Adrenal gland (tissue), 12 donors: Measurements from ENCODE around the gene PRKAR1B. TPM values are rescaled to one million over a fixed set of nuclear protein-coding genes. Genes with fewer than 3 reads are reported as not detected.

Experiments used
- DNase-seq, 7 donors: peaks; one replicate each; pipeline ENCODE4 v3.0.0-alpha.2; 2019 to 2020
- H3K27ac ChIP-seq, 5 donors: fragments of 200-600 bp; sonication (generic) in 4 of 5; 1 replicate in 3 of 5; 2 replicates in 2 of 5; pipeline versions ENCODE4 v1.5.1 to v1.8.0; 2016 to 2020; ENCODE audit warnings: mild to moderate bottlenecking in 1 of 5
- H3K27me3 ChIP-seq: fragments of 200-600 bp; 2 replicates; pipeline ENCODE4 v1.8.0; 2021
- H3K36me3 ChIP-seq, 2 donors: fragments of 200-600 bp; replicated peaks in 1 of 2; 1 replicate in 1 of 2; 2 replicates in 1 of 2; pipeline versions ENCODE4 v1.5.1 to v1.8.0; 2018 to 2022
- H3K4me1 ChIP-seq, 2 donors: fragments of 200-600 bp; replicated peaks in 1 of 2; 1 replicate in 1 of 2; 2 replicates in 1 of 2; pipeline versions ENCODE4 v1.5.1 to v1.8.0; 2018 to 2021
- H3K4me3 ChIP-seq, 4 donors: fragments of 200-600 bp; sonication (generic) in 3 of 4; one replicate each; pipeline ENCODE4 v1.5.1; 2016 to 2018
- H3K9me3 ChIP-seq, 3 donors: fragments of 200-600 bp; sonication (generic) in 1 of 3; replicated peaks in 1 of 3; 1 replicate in 2 of 3; 2 replicates in 1 of 3; pipeline versions ENCODE4 v1.5.1 to v1.8.0; 2016 to 2021
- POLR2A ChIP-seq, 2 donors: fragments of 450-650 bp; IDR thresholded peaks; one replicate each; pipeline ENCODE4 v1.6.1; 2017; ENCODE audit warnings: antibody characterized with exemption in 2 of 2, mild to moderate bottlenecking in 2 of 2, moderate library complexity in 1 of 2
- WGBS, 4 donors: extraction: QIAGEN DNeasy Blood & Tissue Kit in 2 of 4; methylation state at CpG; one replicate each; pipeline versions ENCODE4 v1.1.5 to v1.1.7; 2013 to 2017; 5-methylcytosine and 5-hydroxymethylcytosine counted together
- intact Hi-C, 2 donors: fragments of 100-400 bp; cut with DNase I; formaldehyde crosslinking; loops; one replicate each; pipeline versions ENCODE4 v1.14.1 to v1.15.0; 2022 to 2023
- polyA plus RNA-seq, 3 donors: library from polyadenylated mRNA; stranded (reverse); fragments of 200-250 nt in 2 of 3; fragments of 350-450 nt in 1 of 3; fragmentation: Illumina TruSeq in 1 of 3; extraction: RNeasy Lipid Tissue Mini Kit (QIAGEN cat#74804) in 1 of 3; gene quantifications; one replicate each; pipeline ENCODE4 v1.2.3, GENCODE V29; 2013 to 2014
- total RNA-seq, 9 donors: library from RNA; depleted of rRNA in 4 of 9; stranded (reverse); fragments of >200 nt in 4 of 9; fragments of 120-200 nt in 1 of 9; fragmentation: NEBNext Ultra II Directional in 1 of 9; extraction: Animal tissue kit (Norgen Biotek cat#: 25700) in 1 of 9; gene quantifications; one replicate each; pipeline versions ENCODE4 v1.1.0 to v1.2.4, GENCODE V29; 2013 to 2023
- TF ChIP-seq, protein P1 (sequence below), 6 experiments: fragments of 450-650 bp in 4 of 6; fragments of 200-600 bp in 2 of 6; sonication (generic) in 1 of 6; IDR thresholded peaks; 1 replicate in 5 of 6; 2 replicates in 1 of 6; pipeline versions ENCODE4 v1.5.1 to v1.8.0; 2016 to 2021; ENCODE audit warnings: antibody characterized with exemption in 6 of 6, mild to moderate bottlenecking in 2 of 6, moderate library complexity in 1 of 6
- donor health status: healthy with polysubstance abuse.
- donor health status: Bipolar disorder and iron deficiency.
- donor health status: DM: yes; HTN: yes; CAD: no.
- donor health status: DM: no; HTN: no; CAD: no.
- donor health status: DM: no; HTN: no; CAD: no.
- donor health status: DM: yes; HTN: yes; CAD: no.

Gene PRKAR1B
- total and polyA plus RNA-seq, 12 donors = 5.2 to 21.5 (median 11.7) TPM

- no peak overlapping the region for H3K27ac ChIP-seq
- peaks cover 0 to 4% of the 10 kb centered on the region in 2 donors for H3K4me1 ChIP-seq
- DNase-seq = no peak
- intact Hi-C loops = no loop called here
- 79 to 87% (median 85%) methylated on average over 9 to 11 of the region's 11 CpGs for WGBS, 4 donors
- no peak for TF ChIP-seq POLR2A (IDR thresholded peaks at IDR 0.05)
- TF ChIP-seq, protein P1, sequence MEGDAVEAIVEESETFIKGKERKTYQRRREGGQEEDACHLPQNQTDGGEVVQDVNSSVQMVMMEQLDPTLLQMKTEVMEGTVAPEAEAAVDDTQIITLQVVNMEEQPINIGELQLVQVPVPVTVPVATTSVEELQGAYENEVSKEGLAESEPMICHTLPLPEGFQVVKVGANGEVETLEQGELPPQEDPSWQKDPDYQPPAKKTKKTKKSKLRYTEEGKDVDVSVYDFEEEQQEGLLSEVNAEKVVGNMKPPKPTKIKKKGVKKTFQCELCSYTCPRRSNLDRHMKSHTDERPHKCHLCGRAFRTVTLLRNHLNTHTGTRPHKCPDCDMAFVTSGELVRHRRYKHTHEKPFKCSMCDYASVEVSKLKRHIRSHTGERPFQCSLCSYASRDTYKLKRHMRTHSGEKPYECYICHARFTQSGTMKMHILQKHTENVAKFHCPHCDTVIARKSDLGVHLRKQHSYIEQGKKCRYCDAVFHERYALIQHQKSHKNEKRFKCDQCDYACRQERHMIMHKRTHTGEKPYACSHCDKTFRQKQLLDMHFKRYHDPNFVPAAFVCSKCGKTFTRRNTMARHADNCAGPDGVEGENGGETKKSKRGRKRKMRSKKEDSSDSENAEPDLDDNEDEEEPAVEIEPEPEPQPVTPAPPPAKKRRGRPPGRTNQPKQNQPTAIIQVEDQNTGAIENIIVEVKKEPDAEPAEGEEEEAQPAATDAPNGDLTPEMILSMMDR (IDR thresholded peaks at IDR 0.05) = no peak
- no peaks in the 10 kb centered on the region for H3K36me3 ChIP-seq
- H3K27me3 ChIP-seq = peaks cover 11% of the 10 kb centered on the region
- H3K9me3 ChIP-seq = no peaks in the 10 kb centered on the region
- H3K4me3 ChIP-seq = no peak overlapping the region
Measured at GRCh38 chr7:563629-564170, 163.4 kb downstream of the PRKAR1B start.

DNA sequence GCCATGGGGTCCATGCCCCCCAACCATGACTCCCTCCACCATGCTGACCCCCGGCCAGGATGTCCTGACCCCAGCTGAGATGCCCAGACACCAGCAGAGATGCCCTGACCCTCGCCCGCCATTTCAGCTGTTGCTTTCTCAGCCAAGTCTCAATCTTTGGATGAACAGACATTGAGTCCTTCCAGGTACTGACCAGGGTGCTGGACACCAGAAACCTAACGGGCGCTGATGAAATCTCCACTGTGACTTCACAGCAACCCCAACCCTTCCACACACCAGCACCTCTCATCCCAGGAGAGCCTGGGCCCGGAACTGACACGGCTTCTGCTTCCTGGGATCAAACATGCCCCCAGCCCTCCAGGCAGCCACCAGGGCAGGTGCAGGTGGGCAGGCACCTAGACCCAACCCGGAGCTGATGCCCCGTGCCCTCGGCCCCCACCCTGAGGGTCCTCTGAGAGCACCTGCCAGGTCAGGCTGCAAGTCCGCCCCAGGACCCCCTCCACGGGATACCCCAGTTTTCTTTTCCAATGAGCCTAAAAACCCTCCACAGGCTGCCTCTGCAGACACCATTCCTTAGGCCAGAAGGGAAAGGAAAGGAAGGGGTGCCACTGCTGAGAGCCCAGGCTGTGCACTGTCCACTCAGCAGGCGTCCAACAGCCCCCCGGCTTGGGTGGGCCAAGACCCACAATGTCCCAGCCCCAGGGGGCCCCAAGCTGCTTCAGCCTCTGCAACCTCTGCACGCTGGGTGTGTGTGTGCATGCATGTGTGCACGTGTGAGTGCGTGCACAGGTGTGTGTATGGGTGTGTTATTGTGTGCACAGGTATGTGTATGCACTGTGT is 164.1 kb downstream of the PRKAR1B start:
- intact Hi-C loops = no loop called here
- no peak for DNase-seq
- H3K4me3 ChIP-seq = no peak overlapping the region
- TF ChIP-seq, protein P1 (IDR thresholded peaks at IDR 0.05) = no peak
- no peak for TF ChIP-seq POLR2A (IDR thresholded peaks at IDR 0.05)
- no peaks in the 10 kb centered on the region for H3K36me3 ChIP-seq
- H3K9me3 ChIP-seq = no peaks in the 10 kb centered on the region
- WGBS, 4 donors = 88 to 93% (median 89%) methylated on average over 11 to 17 of the region's 17 CpGs
- peaks cover 14% of the 10 kb centered on the region for H3K27me3 ChIP-seq
- peaks cover 0 to 4% of the 10 kb centered on the region in 2 donors for H3K4me1 ChIP-seq
- H3K27ac ChIP-seq = no peak overlapping the region

GRCh38 chr7:562374-562675 is 164.8 kb downstream of the PRKAR1B start:
- intact Hi-C loops = no loop called here
- H3K27ac ChIP-seq = no peak overlapping the region

DNA sequence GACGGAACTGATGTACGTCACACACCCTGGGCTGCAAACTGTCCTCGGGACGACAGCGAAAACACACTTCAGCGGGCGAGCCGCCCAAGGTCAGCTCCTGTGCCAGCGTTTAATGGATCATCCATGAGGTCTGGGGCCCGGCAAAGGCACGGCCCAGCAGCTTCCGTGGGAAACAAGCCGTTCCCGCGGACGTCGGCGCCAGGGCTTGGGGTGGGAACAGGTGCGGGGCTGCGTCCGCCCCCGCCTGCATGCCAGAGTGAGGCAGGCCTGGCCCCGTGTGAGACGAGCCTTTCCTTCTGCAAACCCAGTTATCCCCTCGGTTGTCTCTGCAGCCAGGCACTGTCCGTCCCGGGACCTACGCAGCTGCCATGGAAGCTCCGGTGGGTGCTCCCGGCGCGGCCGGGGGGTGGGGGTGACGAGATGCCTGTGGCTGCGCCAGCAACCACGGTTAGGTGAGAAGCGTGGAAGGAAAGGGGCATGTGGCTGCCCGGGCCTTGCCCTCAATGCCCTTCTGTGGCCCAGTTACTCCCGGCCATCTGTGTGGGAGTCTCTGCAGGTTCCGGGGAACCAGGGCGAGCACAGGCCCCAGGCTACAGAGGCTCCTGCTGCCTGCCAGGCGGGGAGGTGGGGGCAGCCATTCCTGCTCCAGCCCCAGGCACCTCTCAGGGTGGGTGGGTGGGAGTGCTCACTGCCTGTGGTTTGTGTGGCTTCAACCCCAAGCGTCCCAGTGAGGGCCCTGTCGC is 165.3 kb downstream of the PRKAR1B start:
- peak; percentile 62 to 92 (median 87) for DNase-seq
- H3K9me3 ChIP-seq = no peaks in the 10 kb centered on the region
- no peak overlapping the region for H3K27ac ChIP-seq
- intact Hi-C loops = no loop called here
- no peak for TF ChIP-seq POLR2A (IDR thresholded peaks at IDR 0.05)
- TF ChIP-seq, protein P1 (IDR thresholded peaks at IDR 0.05) = peak in 1 of 6 experiments; percentile 6
- 31 to 79% (median 56%) methylated on average over 9 to 44 of the region's 44 CpGs for WGBS, 4 donors
- H3K27me3 ChIP-seq = peaks cover 17% of the 10 kb centered on the region
- no peaks in the 10 kb centered on the region for H3K36me3 ChIP-seq
- H3K4me3 ChIP-seq = no peak overlapping the region
- H3K4me1 ChIP-seq = peaks cover 0 to 4% of the 10 kb centered on the region in 2 donors

More at GRCh38 chr7:562374-562675, 164.8 kb downstream of the PRKAR1B start:
- H3K4me3 ChIP-seq = no peak overlapping the region
- peaks cover 0 to 4% of the 10 kb centered on the region in 2 donors for H3K4me1 ChIP-seq
- peaks cover 14% of the 10 kb centered on the region for H3K27me3 ChIP-seq
- 83 to 100% (median 93%) methylated on average over 4 to 7 of the region's 7 CpGs for WGBS, 4 donors
- TF ChIP-seq, protein P1 (IDR thresholded peaks at IDR 0.05) = no peak
- TF ChIP-seq POLR2A (IDR thresholded peaks at IDR 0.05) = no peak
- H3K36me3 ChIP-seq = no peaks in the 10 kb centered on the region
- no peak for DNase-seq
- no peaks in the 10 kb centered on the region for H3K9me3 ChIP-seq
